Heart left ventricle (tissue), 13 donors: ENCODE results near the gene WDR18.

Experiments
- CTCF ChIP-seq, 12 donors: fragments of 200-600 bp; sonication (generic) in 4 of 12; IDR thresholded peaks; one replicate each; pipeline versions ENCODE4 v1.5.0 to v1.8.0; 2018 to 2022; ENCODE audit warnings: antibody characterized with exemption in 12 of 12, mild to moderate bottlenecking in 5 of 12
- POLR2A ChIP-seq, 2 donors: fragments of 450-650 bp; IDR thresholded peaks; one replicate each; pipeline ENCODE4 v1.6.1; 2017; ENCODE audit warnings: antibody characterized with exemption in 2 of 2, mild to moderate bottlenecking in 2 of 2, moderate library complexity in 2 of 2
- donor health status: ischemic (EF 13 %, LVEDD 7.1; RV severe dilation, severe dysfunction).
- donor health status: DM: no; HTN: yes; CAD: no.
- donor health status: DM: no; HTN: no; CAD: no.
- donor health status: ischemic (EF 25% LVEDD 6.9; RV normal size, moderate dysfunction).
- donor health status: ischemic (EF 25% LVEDD 5.7; RV mildly dilated, moderate dysfunction).
- donor health status: ischemic (EF 35%, LVEDD 5.7; RV mildly dilated, moderate dysfunction).
- donor health status: nonischemic (EF 11% LVEDD 7.7; RV severe dilation, severe dysfunction).
- donor health status: DM: yes; HTN: yes; CAD: no.
- donor health status: PGD.
- donor health status: ischemic (EF 29% LVEDD 5.4; RV normal size, mild dysfunction).
- donor health status: nonischemic (EF 23%, LVEDD 6.1; RV moderate dilation, normal function).

GRCh38 chr19:944663-945241 lies 39.4 kb upstream of the WDR18 start:
- TF ChIP-seq CTCF (IDR thresholded peaks at IDR 0.05): no peak
- no peak for TF ChIP-seq POLR2A (IDR thresholded peaks at IDR 0.05)
